HG02642 (cell line): Measurements from ENCODE around the gene NMNAT2.
"Not testable (repeated sequence)": the region's sequence is repeated elsewhere in the genome, so short reads cannot be mapped to it uniquely, and the experiment has no call there.

Source experiments
- ATAC-seq: cut with Tn5 transposase; IDR thresholded peaks from one replicate; pipeline ENCODE4 v1.9.1; 2021; ENCODE audit warnings: mild to moderate bottlenecking; ENCODE audit not compliant: unreplicated experiment, poor library complexity

The NMNAT2 gene

GRCh38 chr1:183417772-183418491 lies at the start of gene NMNAT2:
Gene NMNAT2 (minus strand): TSS chr1:183418380. CDS start chr1:183418267, 113 bp downstream.
- ATAC-seq, result no peak

- ATAC-seq, result no peak
These were observed 49.5 kb upstream of the NMNAT2 start for GRCh38 chr1:183467687-183468086.

- ATAC-seq, result no peak
These were observed 48.6 kb upstream of the NMNAT2 start for GRCh38 chr1:183466781-183467180.

DNA sequence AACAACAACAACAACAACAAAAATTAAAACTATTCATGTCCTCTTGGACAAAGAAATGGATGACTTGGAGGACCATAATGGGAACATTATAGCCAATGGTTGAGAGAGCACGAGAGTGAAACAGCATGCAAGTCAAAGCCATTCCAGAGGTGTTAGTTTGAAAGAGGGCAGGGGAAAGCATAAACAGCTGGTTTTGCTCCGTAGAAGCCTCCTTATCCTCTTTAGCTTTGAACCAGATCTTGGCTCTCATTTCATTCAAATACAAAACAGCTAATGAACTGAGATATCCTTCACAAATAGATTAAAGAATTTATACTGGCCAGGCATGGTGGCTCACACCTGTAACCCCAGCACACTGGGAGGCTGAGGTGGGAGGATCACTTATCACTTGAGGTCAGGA lies 45.4 kb upstream of the NMNAT2 start:
- ATAC-seq, result no peak

- no peak for ATAC-seq
These were observed 43.2 kb upstream of the NMNAT2 start for GRCh38 chr1:183461350-183461749.

- no peak for ATAC-seq
These were observed 42.4 kb upstream of the NMNAT2 start for GRCh38 chr1:183460596-183460995.

DNA sequence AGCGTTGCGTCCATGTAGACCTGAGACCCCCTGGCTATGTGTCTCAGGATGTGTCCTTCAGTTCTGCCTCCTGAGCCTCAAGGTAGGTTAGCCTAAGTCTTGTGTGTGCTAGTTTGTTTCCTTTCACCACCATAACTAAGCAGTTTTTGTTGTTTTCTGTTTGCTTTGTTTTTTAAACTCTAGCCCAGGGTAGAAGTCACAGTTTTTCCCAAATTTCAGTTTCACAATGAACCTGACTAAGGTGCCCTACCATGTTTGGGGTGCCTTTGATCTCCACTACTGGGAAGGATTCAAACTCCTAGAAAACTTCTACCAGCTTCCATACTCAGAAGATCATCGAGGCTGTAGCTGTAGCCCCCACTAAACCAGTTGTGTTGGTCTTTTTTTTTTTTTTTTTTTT lies 39.3 kb upstream of the NMNAT2 start:
- no peak for ATAC-seq

- no peak for ATAC-seq
These were observed 38.6 kb upstream of the NMNAT2 start for GRCh38 chr1:183456826-183457225.

DNA sequence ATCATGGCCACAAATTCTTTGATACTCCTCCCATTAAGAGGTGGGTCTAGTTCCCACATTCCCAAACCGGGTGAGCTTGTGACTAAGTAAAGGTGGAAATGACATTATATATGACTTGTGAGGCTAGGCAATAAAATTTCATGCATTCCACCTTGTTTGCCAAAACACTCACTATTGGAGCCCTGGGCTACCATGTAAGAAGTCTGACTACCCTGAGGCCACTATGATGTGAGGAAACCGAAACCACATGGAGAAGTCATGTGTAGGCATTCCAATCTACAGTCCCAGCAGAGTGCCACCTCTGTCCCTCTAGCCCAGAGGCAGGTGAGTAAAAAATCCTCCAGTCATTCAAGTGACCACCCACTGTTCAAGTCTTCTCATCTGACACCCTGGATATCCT lies 36.2 kb upstream of the NMNAT2 start:
- no peak for ATAC-seq

GRCh38 chr1:183450093-183450492 lies 31.9 kb upstream of the NMNAT2 start:
- ATAC-seq, result no peak

- no peak for ATAC-seq
These were observed 31.1 kb upstream of the NMNAT2 start for GRCh38 chr1:183449223-183449770.

DNA sequence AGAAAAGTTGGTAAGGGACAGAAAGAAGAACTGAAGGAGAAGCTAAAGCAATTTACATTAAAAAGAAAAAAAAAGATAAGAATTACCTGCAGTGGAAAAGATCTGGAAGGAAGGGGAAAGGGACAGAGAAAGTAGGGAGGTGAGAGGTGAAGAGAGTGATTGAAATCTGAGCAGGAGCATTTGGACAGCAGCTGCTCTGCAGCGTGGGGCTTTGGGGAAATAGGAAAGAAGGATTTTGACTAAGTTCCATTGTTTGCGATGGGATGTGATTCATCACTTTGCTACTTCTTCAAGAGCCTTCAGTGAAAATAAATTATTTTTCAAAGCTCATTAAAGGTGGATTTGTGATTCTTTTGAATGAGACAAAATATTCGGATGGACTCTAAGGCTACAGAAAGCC lies 26.1 kb upstream of the NMNAT2 start:
- no peak for ATAC-seq

- ATAC-seq, result no peak
These were observed 25.3 kb upstream of the NMNAT2 start for GRCh38 chr1:183443466-183443865.

DNA sequence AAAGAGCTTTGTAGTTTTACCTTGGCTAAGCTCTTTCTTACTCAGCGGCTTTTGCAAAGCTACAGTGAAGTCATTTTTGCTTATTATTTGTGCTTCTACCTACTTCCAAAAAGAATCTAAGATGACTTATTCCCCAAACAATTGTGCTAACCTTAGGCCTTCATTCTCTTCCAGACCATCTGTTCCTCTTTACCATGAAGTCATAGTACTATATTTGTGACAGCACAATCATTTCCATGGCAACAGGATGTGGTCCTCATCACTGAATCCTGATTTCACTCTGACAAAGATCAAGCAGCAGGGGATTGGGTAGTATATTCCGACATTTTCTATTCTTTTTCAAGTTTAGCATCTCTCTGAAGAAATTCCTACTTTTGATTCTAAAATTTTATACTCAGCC lies 24.8 kb upstream of the NMNAT2 start:
- no peak for ATAC-seq

DNA sequence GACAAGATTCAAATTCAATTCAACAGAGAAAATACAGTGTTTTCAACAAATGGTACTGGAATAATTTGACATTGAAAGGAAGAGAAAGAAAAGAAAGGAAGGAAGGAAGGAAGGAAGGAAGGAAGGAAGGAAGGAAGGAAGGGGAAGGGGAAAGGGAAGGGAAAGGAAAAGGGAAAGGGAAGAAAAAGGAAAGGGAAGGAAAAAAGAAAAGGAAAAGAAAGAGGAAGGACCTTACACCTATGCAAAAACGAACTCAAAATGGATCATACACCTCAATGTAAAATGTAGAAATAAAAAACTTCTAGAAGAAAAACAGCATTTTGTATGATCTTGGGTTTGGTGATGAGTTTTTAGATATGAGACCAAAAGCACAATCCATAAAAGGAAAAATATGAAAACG lies 19.9 kb upstream of the NMNAT2 start:
- ATAC-seq, result no peak

DNA sequence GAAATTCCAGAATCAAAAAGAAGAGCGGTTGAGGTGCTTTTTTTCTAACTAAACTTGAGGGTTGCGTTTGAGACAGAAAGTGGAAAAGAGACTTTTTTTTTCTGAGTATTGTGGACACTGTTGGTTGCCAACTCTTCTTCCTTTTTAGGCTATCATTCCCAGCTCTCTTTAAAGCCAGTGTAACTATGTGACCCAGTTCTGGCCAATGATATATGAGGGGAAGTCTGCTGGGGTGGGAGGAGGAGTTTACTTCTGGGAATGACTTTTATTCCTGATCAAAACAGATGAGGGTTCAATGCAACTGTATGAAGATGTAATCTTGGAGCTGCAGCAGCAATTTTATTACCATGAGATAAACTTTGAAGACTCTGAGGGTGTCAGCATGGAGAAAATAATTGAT lies 17.3 kb upstream of the NMNAT2 start:
- no peak for ATAC-seq

GRCh38 chr1:183433703-183434102 lies 15.5 kb upstream of the NMNAT2 start:
- ATAC-seq, result no peak

DNA sequence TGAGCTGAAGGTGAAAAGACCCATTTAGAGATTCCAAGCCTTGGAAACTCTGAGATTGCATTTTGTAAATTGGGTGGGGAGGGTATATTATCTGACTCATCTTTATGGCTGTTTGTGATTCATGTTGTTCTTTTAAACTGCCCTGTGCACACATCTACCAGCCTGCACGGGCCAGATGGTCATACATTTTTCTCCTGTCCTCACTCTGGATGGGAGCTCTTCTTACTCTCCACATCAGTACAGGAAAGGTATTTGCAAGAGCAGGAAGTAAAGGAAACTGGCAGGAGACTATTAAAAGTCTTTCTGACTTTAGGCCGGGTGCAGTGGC lies 14.3 kb upstream of the NMNAT2 start:
- ATAC-seq, result no peak

- ATAC-seq, result no peak
These were observed 13.8 kb upstream of the NMNAT2 start for GRCh38 chr1:183431840-183432547.

DNA sequence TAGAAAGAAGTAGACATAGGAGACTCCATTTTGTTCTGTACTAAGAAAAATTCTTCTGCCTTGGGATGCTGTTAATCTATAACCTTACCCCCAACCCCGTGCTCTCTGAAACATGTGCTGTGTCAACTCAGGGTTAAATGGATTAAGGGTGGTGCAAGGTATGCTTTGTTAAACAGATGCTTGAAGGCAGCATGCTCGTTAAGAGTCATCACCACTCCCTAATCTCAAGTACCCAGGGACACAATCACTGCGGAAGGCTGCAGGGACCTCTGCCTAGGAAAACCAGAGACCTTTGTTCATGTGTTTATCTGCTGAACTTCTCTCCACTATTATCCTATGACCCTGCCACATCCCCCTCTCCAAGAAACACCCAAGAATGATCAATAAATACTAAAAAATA lies 9.4 kb upstream of the NMNAT2 start:
- not testable (repeated sequence) for ATAC-seq

DNA sequence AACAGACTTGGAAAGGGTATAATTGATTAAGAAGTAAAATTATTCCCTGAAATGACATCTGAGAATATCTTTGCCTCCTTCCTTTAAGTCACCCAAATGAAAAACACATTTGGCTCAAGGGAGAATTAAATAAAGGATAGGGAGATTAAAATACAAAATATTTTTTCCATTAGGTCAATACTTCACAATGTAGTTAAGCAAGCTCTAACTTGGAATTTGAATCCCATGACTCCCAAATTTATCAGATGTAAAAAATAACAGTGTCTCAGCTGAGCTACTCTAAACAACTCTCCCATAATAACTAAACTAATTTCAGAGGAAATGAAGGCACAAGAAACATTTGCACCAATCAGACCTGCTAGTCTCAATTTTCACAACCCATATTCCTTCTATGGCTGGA lies 6.5 kb upstream of the NMNAT2 start:
- ATAC-seq, result no peak

- ATAC-seq, result no peak
These were observed 5.4 kb upstream of the NMNAT2 start for GRCh38 chr1:183423541-183423940.
